ENCODE measurements around the gene ACY1.

- TF ChIP-seq GABPA (IDR thresholded peaks at IDR 0.05; ENCODE audit: low read depth) = no peak
- no peak for TF ChIP-seq BACH1 (IDR thresholded peaks at IDR 0.05; ENCODE audit: borderline replicate concordance)
- no peak for TF ChIP-seq ZNF274 (IDR thresholded peaks at IDR 0.05; ENCODE audit: insufficient read depth, insufficient read length)
Observed at GRCh38 chr3:51974277-51974962, 8.9 kb upstream of the ACY1 start.

All from GM12878 (cell line).